Keratinocyte (primary cell): ENCODE data around the gene TRAF3IP1. TPM values are rescaled to one million over a fixed set of nuclear protein-coding genes. Genes with fewer than 3 reads are reported as not detected.

ENCODE experiments used
- DNase-seq: peaks from one replicate; pipeline ENCODE4 v3.0.0-alpha.2; 2011; ENCODE audit warnings: low read depth, missing footprints, low spot score
- FAIRE-seq: peaks from 2 replicates; lab custom pipeline; 2011; peaks lifted over from hg19 to GRCh38; lab: Jason Lieb, UNC
- H2AFZ ChIP-seq: 2 replicates; pipeline ENCODE4 v1.6.0; 2012; ENCODE audit warnings: low read length, control low read depth, inconsistent platforms; ENCODE audit not compliant: control insufficient read depth
- H3K27ac ChIP-seq: 2 replicates; pipeline ENCODE4 v1.5.1; 2011; ENCODE audit warnings: low read length; ENCODE audit not compliant: control insufficient read depth, insufficient read depth
- H3K27me3 ChIP-seq: 3 replicates; pipeline ENCODE4 v1.6.0; 2011; ENCODE audit warnings: low read length; ENCODE audit not compliant: control insufficient read depth, insufficient read depth; ENCODE audit errors: extremely low read depth
- H3K36me3 ChIP-seq, 2 experiments: 2 replicates in 1 of 2; 3 replicates in 1 of 2; pipeline ENCODE4 v1.5.1; 2011; ENCODE audit warnings: low read length in 2 of 2, mild to moderate bottlenecking in 1 of 2; ENCODE audit not compliant: control insufficient read depth in 2 of 2, insufficient read depth in 2 of 2; ENCODE audit errors: extremely low read depth in 1 of 2
- H3K4me1 ChIP-seq: 3 replicates; pipeline ENCODE4 v1.5.1; 2011; ENCODE audit warnings: low read length; ENCODE audit not compliant: control insufficient read depth, insufficient read depth; ENCODE audit errors: extremely low read depth
- H3K4me2 ChIP-seq: 3 replicates; pipeline ENCODE4 v1.6.0; 2011; ENCODE audit warnings: low read depth, low read length; ENCODE audit not compliant: control insufficient read depth, insufficient read depth; ENCODE audit errors: extremely low read depth
- H3K4me3 ChIP-seq, 3 experiments: fragments of 200-600 bp in 1 of 3; sonication (generic) in 1 of 3; 2 replicates in 2 of 3; 3 replicates in 1 of 3; pipeline ENCODE4 v1.5.1; 2011 to 2016; ENCODE audit warnings: low read length in 3 of 3, mild to moderate bottlenecking in 3 of 3, control low read depth in 2 of 3, inconsistent platforms in 1 of 3, low read depth in 1 of 3, mixed read lengths in 1 of 3, mixed run types in 1 of 3, moderate library complexity in 1 of 3; ENCODE audit not compliant: control insufficient read depth in 2 of 3, insufficient read depth in 2 of 3; ENCODE audit errors: extremely low read depth in 1 of 3
- H3K79me2 ChIP-seq: 2 replicates; pipeline ENCODE4 v1.6.0; 2012; ENCODE audit warnings: low read length; ENCODE audit not compliant: control insufficient read depth, insufficient read depth
- H3K9ac ChIP-seq: 3 replicates; pipeline ENCODE4 v1.6.0; 2011; ENCODE audit warnings: low read length; ENCODE audit not compliant: control insufficient read depth, insufficient read depth; ENCODE audit errors: extremely low read depth
- H3K9me1 ChIP-seq: 3 replicates; pipeline ENCODE4 v1.6.0; 2011; ENCODE audit warnings: low read length; ENCODE audit not compliant: control insufficient read depth, insufficient read depth; ENCODE audit errors: extremely low read depth
- H3K9me3 ChIP-seq: 2 replicates; pipeline ENCODE4 v1.5.1; 2012; ENCODE audit warnings: low read depth, low read length; ENCODE audit not compliant: control insufficient read depth
- H4K20me1 ChIP-seq: 3 replicates; pipeline ENCODE4 v1.6.0; 2011; ENCODE audit warnings: low read length; ENCODE audit not compliant: control insufficient read depth, insufficient read depth; ENCODE audit errors: extremely low read depth
- CTCF ChIP-seq, 3 experiments: IDR thresholded peaks in 1 of 3; conservative IDR thresholded peaks in 1 of 3; optimal IDR thresholded peaks in 1 of 3; 2 replicates in 2 of 3; 3 replicates in 1 of 3; pipeline versions ENCODE3 to v1.5.1; 2011; ENCODE audit warnings: low read length in 3 of 3, mild to moderate bottlenecking in 3 of 3, moderate library complexity in 2 of 3, control low read depth in 1 of 3, inconsistent platforms in 1 of 3; ENCODE audit not compliant: insufficient read depth in 2 of 3; ENCODE audit errors: extremely low read depth in 1 of 3
- EZH2 ChIP-seq: IDR thresholded peaks from one replicate; pipeline ENCODE4 v1.6.1; 2012; ENCODE audit warnings: inconsistent platforms, mild to moderate bottlenecking, low read length, moderate library complexity
- dilution Hi-C: fragments of 300-500 bp; cut with MboI; formaldehyde crosslinking; loops from one replicate; pipeline ENCODE4 v1.7.0; 2020; ENCODE audit warnings: low sequenced_read_pairs; ENCODE audit not compliant: extremely low pct_ligation_motif_present
- polyA plus RNA-seq, 5 experiments: library from polyadenylated mRNA; depleted of rRNA in 3 of 5; stranded (reverse) in 3 of 5; stranded (forward) in 1 of 5; unstranded in 1 of 5; fragments of >200 nt; gene quantifications; 1 replicate in 1 of 5; 2 replicates in 3 of 5; 3 replicates in 1 of 5; pipeline versions ENCODE4 v1.2.1 to v1.2.3, GENCODE V29; 2011 to 2012; ENCODE audit warnings: missing spikeins in 2 of 5, low read depth in 1 of 5, low replicate concordance in 1 of 5

Gene TRAF3IP1
- polyA plus RNA-seq, 1 donor (not counting 4 experiments of a cell fraction or from before 2014, with no cell fraction given): 7.0 TPM

GRCh38 chr2:238383743-238384380, 63.5 kb downstream of the TRAF3IP1 start:
- peaks cover 0 to 3% of the 10 kb centered on the region in 2 experiments for H3K36me3 ChIP-seq
- no peak overlapping the region for H3K4me3 ChIP-seq
- H3K27me3 ChIP-seq: no peaks in the 10 kb centered on the region
- H3K4me2 ChIP-seq: no peak overlapping the region
- H2AFZ ChIP-seq: no peak overlapping the region
- H3K4me1 ChIP-seq: peaks cover 24% of the 10 kb centered on the region
- dilution Hi-C loops: no loop called here
- no peaks in the 10 kb centered on the region for H4K20me1 ChIP-seq
- no peak overlapping the region for H3K27ac ChIP-seq
- H3K9me3 ChIP-seq: no peaks in the 10 kb centered on the region
- no peak overlapping the region for H3K9ac ChIP-seq
- TF ChIP-seq CTCF (optimal IDR thresholded peaks at IDR 0.05 in 1 of 3, IDR thresholded peaks at IDR 0.05 in 1 of 3, conservative IDR thresholded peaks at IDR 0.05 in 1 of 3; ENCODE audit: extremely low read depth in 1 of 3, insufficient read depth in 2 of 3, low read length in 3 of 3) (no peak), EZH2 (no peak)
- DNase-seq (no peak), FAIRE-seq (no peak)
- H3K9me1 ChIP-seq: no peaks in the 10 kb centered on the region
- no peaks in the 10 kb centered on the region for H3K79me2 ChIP-seq

- no peak for TF ChIP-seq EZH2
- TF ChIP-seq CTCF (optimal IDR thresholded peaks at IDR 0.05 in 1 of 3, IDR thresholded peaks at IDR 0.05 in 1 of 3, conservative IDR thresholded peaks at IDR 0.05 in 1 of 3; ENCODE audit: extremely low read depth in 1 of 3, insufficient read depth in 2 of 3, low read length in 3 of 3): no peak
- H3K4me3 ChIP-seq: no peak overlapping the region
- dilution Hi-C loops: no loop called here
- DNase-seq (no peak), FAIRE-seq (no peak)
- no peaks in the 10 kb centered on the region for H3K9me1 ChIP-seq
- no peak overlapping the region for H3K4me2 ChIP-seq
- H3K36me3 ChIP-seq: peaks cover 0 to 3% of the 10 kb centered on the region in 2 experiments
- no peak overlapping the region for H3K9ac ChIP-seq
- no peaks in the 10 kb centered on the region for H3K79me2 ChIP-seq
- no peak overlapping the region for H3K27ac ChIP-seq
- H2AFZ ChIP-seq: no peak overlapping the region
- H4K20me1 ChIP-seq: no peaks in the 10 kb centered on the region
- no peaks in the 10 kb centered on the region for H3K27me3 ChIP-seq
- peaks cover 15% of the 10 kb centered on the region for H3K4me1 ChIP-seq
- H3K9me3 ChIP-seq: no peaks in the 10 kb centered on the region
Observed at GRCh38 chr2:238387332-238387731, 67.0 kb downstream of the TRAF3IP1 start.
